RWPE1 (cell line): ENCODE measurements around the gene CASK.

Source experiments
- CTCF ChIA-PET: fragments of 350-600 bp; sonication (Branson Sonifier 250); formaldehyde crosslinking; extraction: SDS; loops from one replicate; lab custom pipeline; 2021; lab: Yijun Ruan, JAX
- POLR2A ChIA-PET: fragments of 400-600 bp; formaldehyde crosslinking; extraction: SDS; loops from one replicate; lab custom pipeline; 2020; ENCODE audit warnings: antibody characterized with exemption; ENCODE audit not compliant: low non-redundant PET; lab: Yijun Ruan, JAX
- DNase-seq: peaks from one replicate; pipeline ENCODE4 v3.0.0; 2012; ENCODE audit warnings: low spot score
- H3K27ac ChIP-seq: fragments of 450-650 bp; 2 replicates; pipeline ENCODE4 v1.5.1; 2017
- TF ChIP-seq, protein P1 (sequence below): fragments of 450-650 bp; conservative IDR thresholded peaks from 2 replicates; pipeline ENCODE4 v1.5.1; 2017; ENCODE audit warnings: low read depth, mild to moderate bottlenecking

CASK gene

GRCh38 chrX:41863343-41864203 is 59.8 kb downstream of the CASK start:
- H3K27ac ChIP-seq = no peak overlapping the region
- ChIA-PET CTCF (no interaction called here), POLR2A (no interaction called here)
- DNase-seq = no peak
- TF ChIP-seq, protein P1, sequence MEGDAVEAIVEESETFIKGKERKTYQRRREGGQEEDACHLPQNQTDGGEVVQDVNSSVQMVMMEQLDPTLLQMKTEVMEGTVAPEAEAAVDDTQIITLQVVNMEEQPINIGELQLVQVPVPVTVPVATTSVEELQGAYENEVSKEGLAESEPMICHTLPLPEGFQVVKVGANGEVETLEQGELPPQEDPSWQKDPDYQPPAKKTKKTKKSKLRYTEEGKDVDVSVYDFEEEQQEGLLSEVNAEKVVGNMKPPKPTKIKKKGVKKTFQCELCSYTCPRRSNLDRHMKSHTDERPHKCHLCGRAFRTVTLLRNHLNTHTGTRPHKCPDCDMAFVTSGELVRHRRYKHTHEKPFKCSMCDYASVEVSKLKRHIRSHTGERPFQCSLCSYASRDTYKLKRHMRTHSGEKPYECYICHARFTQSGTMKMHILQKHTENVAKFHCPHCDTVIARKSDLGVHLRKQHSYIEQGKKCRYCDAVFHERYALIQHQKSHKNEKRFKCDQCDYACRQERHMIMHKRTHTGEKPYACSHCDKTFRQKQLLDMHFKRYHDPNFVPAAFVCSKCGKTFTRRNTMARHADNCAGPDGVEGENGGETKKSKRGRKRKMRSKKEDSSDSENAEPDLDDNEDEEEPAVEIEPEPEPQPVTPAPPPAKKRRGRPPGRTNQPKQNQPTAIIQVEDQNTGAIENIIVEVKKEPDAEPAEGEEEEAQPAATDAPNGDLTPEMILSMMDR = no peak

- TF ChIP-seq, protein P1 = no peak
- POLR2A ChIA-PET = no interaction called here
Measured at GRCh38 chrX:41862562-41863184, 60.7 kb downstream of the CASK start.

DNA sequence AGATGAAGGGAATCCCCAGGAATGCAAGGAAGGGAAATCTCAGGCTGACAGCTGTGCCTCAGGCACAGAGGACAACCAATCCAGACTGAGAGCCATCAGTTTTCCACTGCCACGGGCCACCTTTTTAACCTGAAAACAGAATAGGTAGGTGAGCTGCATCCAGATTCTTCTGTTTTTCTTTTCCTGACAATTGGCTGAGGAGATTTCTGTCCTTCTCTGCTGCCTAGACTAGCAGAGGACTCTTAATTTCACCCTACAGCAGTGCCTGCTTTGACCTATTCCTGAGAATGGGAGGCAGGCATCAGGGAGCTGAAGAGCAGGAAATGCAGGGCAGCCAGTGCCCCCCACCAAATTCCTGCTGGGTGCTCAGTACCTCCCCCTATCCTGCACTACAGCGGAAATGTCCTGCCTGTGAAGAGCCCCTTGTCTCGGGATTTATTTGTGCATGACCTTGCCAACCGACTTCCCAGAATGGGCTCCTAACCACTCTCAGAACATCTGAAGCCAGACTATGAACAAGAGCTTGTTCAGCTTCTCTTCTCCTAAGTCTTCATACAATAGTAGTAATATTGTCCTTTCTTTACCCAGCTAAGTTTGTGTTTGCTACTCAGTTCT is 65.1 kb downstream of the CASK start:
- CTCF ChIA-PET = no interaction called here
- POLR2A ChIA-PET = interaction anchor here (0.6 kb wide), 1 partner anchor 60 kb away, joined by 3 read pairs; no protein-coding TSS in a partner anchor
- TF ChIP-seq, protein P1 = no peak
- no peak for DNase-seq
- no peak overlapping the region for H3K27ac ChIP-seq

More at GRCh38 chrX:41862562-41863184, 60.7 kb downstream of the CASK start:
- CTCF ChIA-PET = no interaction called here
- H3K27ac ChIP-seq = no peak overlapping the region
- no peak for DNase-seq

DNA sequence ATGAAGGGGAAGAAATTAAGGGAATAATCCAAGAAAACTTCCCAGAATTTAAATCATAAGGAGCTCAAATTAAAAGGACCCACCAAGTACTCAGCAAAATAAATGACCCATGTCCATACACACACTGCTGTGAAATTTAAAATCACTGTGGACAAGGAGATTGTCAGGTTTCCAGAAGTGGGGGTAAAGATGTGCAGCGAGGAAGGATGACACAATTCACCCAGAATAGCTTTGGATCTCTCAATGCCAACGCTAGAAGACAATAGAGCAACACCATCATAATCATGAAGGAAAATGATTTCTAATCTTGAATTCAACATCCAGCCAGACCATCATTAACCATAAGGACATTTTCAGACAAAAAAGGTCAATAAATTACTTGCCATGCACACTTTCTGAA is 65.7 kb downstream of the CASK start:
- no peak for DNase-seq
- POLR2A ChIA-PET = no interaction called here
- CTCF ChIA-PET = no interaction called here

DNA sequence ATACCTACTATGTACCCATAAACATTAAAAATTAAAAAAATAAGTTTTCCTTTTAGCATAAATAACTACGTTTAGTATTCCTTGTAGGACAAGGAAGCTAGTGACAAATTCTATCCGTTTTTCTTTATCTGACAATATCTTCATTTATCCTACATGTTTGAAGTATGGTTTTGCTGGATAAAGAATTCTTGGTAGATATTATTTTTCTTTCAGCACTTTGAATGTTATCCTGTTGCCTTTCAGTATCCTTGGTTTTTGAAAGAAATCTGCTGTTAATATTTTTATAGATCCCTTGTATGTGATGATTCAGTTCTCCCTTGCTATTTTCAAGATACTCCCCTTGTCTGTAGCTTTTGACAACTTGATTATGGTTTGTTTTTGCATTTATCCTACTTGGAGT is 76.6 kb downstream of the CASK start:
- no peak for DNase-seq
- H3K27ac ChIP-seq = no peak overlapping the region
- TF ChIP-seq, protein P1 = no peak
- CTCF ChIA-PET = no interaction called here
- POLR2A ChIA-PET = no interaction called here

More for the DNA sequence above, 65.7 kb downstream of the CASK start:
- no peak overlapping the region for H3K27ac ChIP-seq
- TF ChIP-seq, protein P1 = no peak

DNA sequence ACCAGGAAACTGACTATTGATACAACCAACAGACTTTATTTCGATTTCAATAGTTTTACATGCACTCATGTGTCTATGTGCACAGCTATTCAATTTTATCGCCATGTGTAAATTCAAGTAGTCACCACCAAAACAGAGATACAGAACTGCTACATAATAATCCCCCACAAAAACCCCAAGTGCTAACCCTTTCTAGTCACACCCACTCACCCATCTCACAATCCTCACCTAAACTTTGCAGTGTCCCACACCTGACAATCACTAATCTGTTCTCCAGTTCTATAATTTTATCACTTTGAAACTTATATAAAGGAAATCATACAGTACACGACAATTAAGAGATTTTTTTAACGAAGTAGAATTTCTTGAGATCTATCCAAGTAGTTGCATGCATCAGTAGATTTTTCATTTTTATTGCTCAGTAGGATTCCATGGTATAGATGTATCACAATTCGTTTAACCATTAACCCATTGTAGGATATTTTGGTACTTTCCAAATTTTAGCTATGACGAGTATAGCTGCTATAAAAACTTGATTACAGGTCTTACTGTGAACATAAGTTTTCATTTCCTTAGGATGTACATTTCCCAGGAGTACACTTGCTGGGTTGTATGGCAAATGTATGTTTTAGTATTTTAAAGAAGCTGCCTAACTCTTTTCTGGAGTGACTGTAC is 85.9 kb downstream of the CASK start:
- CTCF ChIA-PET = interaction anchor here (0.6 kb wide), 1 partner anchor 56 kb away, joined by 4 read pairs; no protein-coding TSS in a partner anchor
- POLR2A ChIA-PET = no interaction called here
- H3K27ac ChIP-seq = no peak overlapping the region
- TF ChIP-seq, protein P1 = no peak
- no peak for DNase-seq
